Measurements from ENCODE around the gene LRRC26. TPM values are rescaled to one million over a fixed set of nuclear protein-coding genes. Genes with fewer than 3 reads are reported as not detected.

The LRRC26 gene
- total RNA-seq, 2 experiments from 2014 or later, result not detected

- CTCF ChIA-PET, result interaction anchor here (1.3 kb wide), 1 partner anchor 41 kb away, joined by 4 read pairs; no protein-coding TSS in a partner anchor
- intact Hi-C loops (cut with micrococcal nuclease), result no loop called here
- DNase-seq, result no peak
- Mint-ChIP-seq H3K27ac (no peak overlapping the region), H3K27me3 (ENCODE audit: low read depth) (no peaks in the 10 kb centered on the region), H3K9me3 (no peaks in the 10 kb centered on the region), H3K4me1 (ENCODE audit: low read depth) (peaks cover 5% of the 10 kb centered on the region), H3K36me3 (ENCODE audit: low read depth) (peaks cover 1% of the 10 kb centered on the region), H3K4me3 (no peak overlapping the region)
Observed at GRCh38 chr9:137195525-137196220, 25.8 kb upstream of the LRRC26 start.

- intact Hi-C loops (cut with micrococcal nuclease), result no loop called here
- CTCF ChIA-PET, result interaction anchor here (1.3 kb wide), 1 partner anchor 42 kb away, joined by 4 read pairs; no protein-coding TSS in a partner anchor
- peaks cover 8% of the 10 kb centered on the region for H3K4me1 Mint-ChIP-seq (ENCODE audit: low read depth)
- H3K9me3 Mint-ChIP-seq, result no peaks in the 10 kb centered on the region
- H3K36me3 Mint-ChIP-seq (ENCODE audit: low read depth), result peaks cover 2% of the 10 kb centered on the region
- no peak overlapping the region for H3K4me3 Mint-ChIP-seq
- no peak overlapping the region for H3K27ac Mint-ChIP-seq
- no peaks in the 10 kb centered on the region for H3K27me3 Mint-ChIP-seq (ENCODE audit: low read depth)
- no peak for DNase-seq
Observed at GRCh38 chr9:137194909-137195308, 25.1 kb upstream of the LRRC26 start.

- CTCF ChIA-PET, result interaction anchor here (0.5 to 1.3 kb wide), 2 partner anchors 19 to 111 kb away, joined by 3 read pairs; no protein-coding TSS in a partner anchor
Observed at GRCh38 chr9:137194388-137194787, 24.5 kb upstream of the LRRC26 start.

GRCh38 chr9:137193771-137194170 is 23.9 kb upstream of the LRRC26 start:
- Mint-ChIP-seq H3K4me1 (ENCODE audit: low read depth) (peaks cover 16% of the 10 kb centered on the region), H3K27me3 (ENCODE audit: low read depth) (no peaks in the 10 kb centered on the region), H3K36me3 (ENCODE audit: low read depth) (peaks cover 2% of the 10 kb centered on the region), H3K9me3 (no peaks in the 10 kb centered on the region), H3K4me3 (no peak overlapping the region), H3K27ac (no peak overlapping the region)
- CTCF ChIA-PET, result interaction anchor here (1.3 kb wide), 1 partner anchor 18 kb away, joined by 3 read pairs; no protein-coding TSS in a partner anchor
- intact Hi-C loops (cut with micrococcal nuclease), result no loop called here
- DNase-seq, result no peak

More at GRCh38 chr9:137194388-137194787, 24.5 kb upstream of the LRRC26 start:
- intact Hi-C loops (cut with micrococcal nuclease), result no loop called here
- no peaks in the 10 kb centered on the region for H3K27me3 Mint-ChIP-seq (ENCODE audit: low read depth)
- H3K4me1 Mint-ChIP-seq (ENCODE audit: low read depth), result peaks cover 11% of the 10 kb centered on the region
- DNase-seq, result no peak
- H3K4me3 Mint-ChIP-seq, result no peak overlapping the region
- peaks cover 2% of the 10 kb centered on the region for H3K36me3 Mint-ChIP-seq (ENCODE audit: low read depth)
- no peak overlapping the region for H3K27ac Mint-ChIP-seq
- H3K9me3 Mint-ChIP-seq, result no peaks in the 10 kb centered on the region

GRCh38 chr9:137192859-137193258 is 23.0 kb upstream of the LRRC26 start:
- Mint-ChIP-seq H3K27ac (no peak overlapping the region), H3K4me3 (no peak overlapping the region), H3K36me3 (ENCODE audit: low read depth) (peaks cover 3% of the 10 kb centered on the region), H3K27me3 (ENCODE audit: low read depth) (no peaks in the 10 kb centered on the region), H3K9me3 (no peaks in the 10 kb centered on the region), H3K4me1 (ENCODE audit: low read depth) (peaks cover 16% of the 10 kb centered on the region)
- intact Hi-C loops (cut with micrococcal nuclease), result no loop called here
- DNase-seq, result no peak
- CTCF ChIA-PET, result interaction anchor here (1.0 to 1.3 kb wide), 2 partner anchors 17 to 44 kb away, joined by 3 to 4 read pairs; no protein-coding TSS in a partner anchor

GRCh38 chr9:137192448-137192780 is 22.6 kb upstream of the LRRC26 start:
- no peaks in the 10 kb centered on the region for H3K27me3 Mint-ChIP-seq (ENCODE audit: low read depth)
- intact Hi-C loops (cut with micrococcal nuclease), result no loop called here
- no peak overlapping the region for H3K27ac Mint-ChIP-seq
- no peaks in the 10 kb centered on the region for H3K9me3 Mint-ChIP-seq
- peaks cover 3% of the 10 kb centered on the region for H3K36me3 Mint-ChIP-seq (ENCODE audit: low read depth)
- CTCF ChIA-PET, result interaction anchor here (1.0 kb wide), 1 partner anchor 44 kb away, joined by 4 read pairs; no protein-coding TSS in a partner anchor
- DNase-seq, result no peak
- peaks cover 20% of the 10 kb centered on the region for H3K4me1 Mint-ChIP-seq (ENCODE audit: low read depth)
- no peak overlapping the region for H3K4me3 Mint-ChIP-seq

- H3K9me3 Mint-ChIP-seq, result no peaks in the 10 kb centered on the region
- H3K4me3 Mint-ChIP-seq, result no peak overlapping the region
- DNase-seq, result no peak
- H3K27me3 Mint-ChIP-seq (ENCODE audit: low read depth), result no peaks in the 10 kb centered on the region
- no peak overlapping the region for H3K27ac Mint-ChIP-seq
- peaks cover 3% of the 10 kb centered on the region for H3K36me3 Mint-ChIP-seq (ENCODE audit: low read depth)
- CTCF ChIA-PET, result interaction anchor here (1.0 kb wide), 1 partner anchor 45 kb away, joined by 4 read pairs; no protein-coding TSS in a partner anchor
- peaks cover 25% of the 10 kb centered on the region for H3K4me1 Mint-ChIP-seq (ENCODE audit: low read depth)
- intact Hi-C loops (cut with micrococcal nuclease), result no loop called here
Observed at GRCh38 chr9:137191691-137192447, 22.0 kb upstream of the LRRC26 start.

GRCh38 chr9:137191245-137191644 is 21.4 kb upstream of the LRRC26 start:
- CTCF ChIA-PET, result interaction anchor here (1.7 kb wide), 1 partner anchor 35 kb away, joined by 6 read pairs; the partner anchor contains the start of gene RNF224
- Mint-ChIP-seq H3K36me3 (ENCODE audit: low read depth) (peaks cover 3% of the 10 kb centered on the region), H3K27me3 (ENCODE audit: low read depth) (no peaks in the 10 kb centered on the region), H3K4me1 (ENCODE audit: low read depth) (peaks cover 31% of the 10 kb centered on the region), H3K4me3 (peak overlapping the region; percentile 36), H3K9me3 (no peaks in the 10 kb centered on the region), H3K27ac (no peak overlapping the region)
- intact Hi-C loops (cut with micrococcal nuclease), result no loop called here
- DNase-seq, result no peak

- H3K9me3 Mint-ChIP-seq, result no peaks in the 10 kb centered on the region
- no peaks in the 10 kb centered on the region for H3K27me3 Mint-ChIP-seq (ENCODE audit: low read depth)
- no peak overlapping the region for H3K27ac Mint-ChIP-seq
- peaks cover 33% of the 10 kb centered on the region for H3K4me1 Mint-ChIP-seq (ENCODE audit: low read depth)
- H3K36me3 Mint-ChIP-seq (ENCODE audit: low read depth), result peaks cover 3% of the 10 kb centered on the region
- CTCF ChIA-PET, result interaction anchor here (1.5 to 2.6 kb wide), 5 partner anchors 9 to 94 kb away, joined by 4 to 16 read pairs (median 6); partner anchors contain the start of genes RNF224 and TPRN
- intact Hi-C loops (cut with micrococcal nuclease), result no loop called here
- no peak for DNase-seq
- H3K4me3 Mint-ChIP-seq, result peak overlapping the region; percentile 92
Observed at GRCh38 chr9:137190315-137190856, 20.5 kb upstream of the LRRC26 start.

GRCh38 chr9:137189297-137190295 is 19.7 kb upstream of the LRRC26 start:
- H3K27ac Mint-ChIP-seq, result peak overlapping the region; percentile 88
- peaks cover 33% of the 10 kb centered on the region for H3K4me1 Mint-ChIP-seq (ENCODE audit: low read depth)
- DNase-seq, result no peak
- H3K27me3 Mint-ChIP-seq (ENCODE audit: low read depth), result no peaks in the 10 kb centered on the region
- no peaks in the 10 kb centered on the region for H3K9me3 Mint-ChIP-seq
- CTCF ChIA-PET, result interaction anchor here (0.7 to 2.6 kb wide), 13 partner anchors 10 to 93 kb away, joined by 3 to 16 read pairs (median 4); partner anchors contain the start of genes RNF224, TMEM210 and TPRN
- peaks cover 3% of the 10 kb centered on the region for H3K36me3 Mint-ChIP-seq (ENCODE audit: low read depth)
- H3K4me3 Mint-ChIP-seq, result peak overlapping the region; percentile 92
- intact Hi-C loops (cut with micrococcal nuclease), result loop anchor here (1.0 to 5.0 kb wide), 4 partner anchors 11 to 62 kb away; partner anchors contain the start of genes RNF224, TPRN and TUBB4B

Measured in activated naive CD4-positive, alpha-beta T cell treated with anti-CD3 and anti-CD28 coated beads for 36 hours (primary cell).